Spinal cord (tissue), 10 donors: ENCODE data around the gene NR1H2. TPM values are rescaled to one million over a fixed set of nuclear protein-coding genes. Genes with fewer than 3 reads are reported as not detected.

Experiments
- DNase-seq, 6 donors: peaks; one replicate each; pipeline versions ENCODE4 v3.0.0 to v3.0.0-alpha.2; 2013 to 2015; ENCODE audit warnings: low spot score in 6 of 6, low read depth in 4 of 6
- H3K27ac ChIP-seq: one replicate; pipeline ENCODE4 v1.5.1; 2013; ENCODE audit warnings: low read depth, low read length, control low read depth
- H3K27me3 ChIP-seq: one replicate; pipeline ENCODE4 v1.6.1; 2013; ENCODE audit warnings: low read length; ENCODE audit not compliant: control insufficient read depth, insufficient read depth
- H3K36me3 ChIP-seq: one replicate; pipeline ENCODE4 v1.6.1; 2013; ENCODE audit warnings: low read length; ENCODE audit not compliant: control insufficient read depth, insufficient read depth
- H3K4me1 ChIP-seq: one replicate; pipeline ENCODE4 v1.6.1; 2013; ENCODE audit warnings: low read length; ENCODE audit not compliant: control insufficient read depth, insufficient read depth
- H3K4me3 ChIP-seq: one replicate; pipeline ENCODE4 v1.5.1; 2013; ENCODE audit warnings: low read depth, low read length, control low read depth
- H3K9me3 ChIP-seq: one replicate; pipeline ENCODE4 v1.6.1; 2013; ENCODE audit warnings: low read length; ENCODE audit not compliant: control insufficient read depth, insufficient read depth
- WGBS: methylation state at CpG from one replicate; pipeline ENCODE4 v1.1.5; 2013; ENCODE audit warnings: missing lambda C conversion rate; ENCODE audit not compliant: insufficient coverage; 5-methylcytosine and 5-hydroxymethylcytosine counted together
- polyA plus RNA-seq, 2 donors: library from polyadenylated mRNA; unstranded; fragments of 120-200 nt; gene quantifications; one replicate each; pipeline ENCODE4 v1.2.1, GENCODE V29; 2013; ENCODE audit not compliant: insufficient read length in 2 of 2
- total RNA-seq, 2 donors: library from RNA; depleted of rRNA in 1 of 2; stranded (reverse); fragments of 120-200 nt in 1 of 2; fragments of >200 nt in 1 of 2; gene quantifications; one replicate each; pipeline versions ENCODE4 v1.2.3 to v1.2.4, GENCODE V29; 2013 to 2014
- donor health status: healthy.

The NR1H2 gene
- total and polyA plus RNA-seq, 4 donors, result 24.4 to 45.2 (median 36.7) TPM

DNA sequence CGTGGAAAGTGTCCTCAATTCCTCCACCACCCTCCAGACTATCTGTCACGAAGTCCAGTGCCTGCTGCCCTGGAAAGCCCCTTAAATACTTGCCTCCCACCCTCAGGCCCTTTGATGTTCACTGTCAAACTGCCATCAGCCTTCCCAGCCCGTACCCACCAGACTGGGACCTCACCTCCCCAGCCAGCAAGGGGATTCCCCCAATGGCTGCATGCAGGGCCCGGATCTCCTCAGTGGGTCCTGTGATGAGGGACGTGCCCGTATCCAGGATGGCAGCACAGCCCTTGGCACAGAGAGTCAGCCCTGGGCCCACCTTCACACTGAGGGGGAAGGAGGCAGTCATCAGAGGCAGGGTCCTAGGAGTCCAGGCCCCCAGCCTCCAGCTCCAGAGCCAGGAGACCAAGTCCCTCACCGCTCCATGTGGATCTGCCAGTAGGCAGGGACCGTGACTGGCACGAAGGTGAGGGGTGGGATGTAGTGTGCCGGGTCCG, 16.9 kb upstream of the NR1H2 start:
- Histone ChIP-seq H3K9me3 (no peaks in the 10 kb centered on the region), H3K27me3 (no peaks in the 10 kb centered on the region), H3K27ac (no peak overlapping the region), H3K36me3 (no peaks in the 10 kb centered on the region), H3K4me3 (no peak overlapping the region), H3K4me1 (peaks cover 32% of the 10 kb centered on the region)
- no peak for DNase-seq
- WGBS, result 93% methylated on average over 9 of the region's 11 CpGs

DNA sequence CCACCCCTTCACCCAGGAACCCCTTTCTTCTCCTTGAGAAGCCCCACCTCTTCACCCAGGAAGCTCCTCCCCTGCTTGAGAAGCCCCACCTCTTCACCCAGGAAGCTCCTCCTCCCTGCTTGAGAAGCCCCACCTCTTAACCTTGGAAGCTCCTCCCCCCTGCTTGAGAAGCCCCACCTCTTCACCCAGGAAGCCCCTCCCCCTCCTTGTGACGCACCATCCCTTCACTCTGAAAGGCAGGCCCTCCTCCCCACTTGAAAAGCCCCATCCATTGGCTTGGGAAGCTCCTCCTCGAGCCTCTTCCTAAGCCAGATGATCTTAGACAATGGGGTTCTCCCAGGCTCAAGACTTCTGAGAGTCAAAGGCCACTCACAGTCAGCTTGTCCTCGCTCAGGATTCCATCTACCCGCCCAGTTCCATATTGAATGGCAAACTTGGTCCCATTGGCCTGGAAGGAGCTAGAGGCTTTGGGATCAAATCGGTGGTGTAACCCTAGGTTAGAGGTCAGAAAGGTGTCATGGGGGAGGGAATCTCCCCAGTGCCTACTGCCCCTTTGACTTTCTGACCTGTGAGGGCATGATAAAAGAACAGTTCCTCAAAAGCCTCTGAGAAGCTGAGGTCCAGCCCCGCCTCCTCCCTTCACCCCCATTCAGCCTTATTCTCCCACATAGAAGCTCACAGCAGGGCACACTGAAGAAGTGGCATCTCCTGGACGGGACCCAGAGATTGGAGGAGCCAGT, 14.8 kb upstream of the NR1H2 start:
- 57% methylated on average over 2 of the region's 7 CpGs for WGBS
- Histone ChIP-seq H3K27ac (no peak overlapping the region), H3K4me1 (peaks cover 32% of the 10 kb centered on the region), H3K36me3 (no peaks in the 10 kb centered on the region), H3K9me3 (no peaks in the 10 kb centered on the region), H3K4me3 (no peak overlapping the region), H3K27me3 (no peaks in the 10 kb centered on the region)
- DNase-seq, result no peak

DNA sequence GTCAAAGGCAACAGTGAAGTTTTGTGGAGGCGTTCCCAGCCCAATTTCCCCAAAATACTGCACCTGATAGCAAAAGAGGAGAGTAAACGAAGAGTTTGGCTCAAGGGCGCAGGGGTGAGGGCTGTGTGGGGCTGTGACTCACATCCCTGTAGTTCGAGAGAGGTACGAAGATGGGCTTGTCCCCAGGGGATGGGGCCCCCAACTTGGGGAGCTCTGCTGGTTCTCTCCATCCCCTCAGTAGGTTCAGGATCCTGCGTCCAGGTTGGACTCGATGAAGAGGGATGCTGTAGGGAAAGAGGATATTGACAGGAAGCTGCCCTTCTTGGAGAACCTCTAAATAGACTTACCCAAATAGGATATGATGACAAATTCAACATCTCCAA, 14.2 kb upstream of the NR1H2 start:
- H3K9me3 ChIP-seq, result no peaks in the 10 kb centered on the region
- no peak overlapping the region for H3K27ac ChIP-seq
- H3K4me3 ChIP-seq, result no peak overlapping the region
- peaks cover 28% of the 10 kb centered on the region for H3K4me1 ChIP-seq
- H3K27me3 ChIP-seq, result no peaks in the 10 kb centered on the region
- DNase-seq, result no peak
- no peaks in the 10 kb centered on the region for H3K36me3 ChIP-seq
- 100% methylated on average over 4 of the region's 7 CpGs for WGBS

DNA sequence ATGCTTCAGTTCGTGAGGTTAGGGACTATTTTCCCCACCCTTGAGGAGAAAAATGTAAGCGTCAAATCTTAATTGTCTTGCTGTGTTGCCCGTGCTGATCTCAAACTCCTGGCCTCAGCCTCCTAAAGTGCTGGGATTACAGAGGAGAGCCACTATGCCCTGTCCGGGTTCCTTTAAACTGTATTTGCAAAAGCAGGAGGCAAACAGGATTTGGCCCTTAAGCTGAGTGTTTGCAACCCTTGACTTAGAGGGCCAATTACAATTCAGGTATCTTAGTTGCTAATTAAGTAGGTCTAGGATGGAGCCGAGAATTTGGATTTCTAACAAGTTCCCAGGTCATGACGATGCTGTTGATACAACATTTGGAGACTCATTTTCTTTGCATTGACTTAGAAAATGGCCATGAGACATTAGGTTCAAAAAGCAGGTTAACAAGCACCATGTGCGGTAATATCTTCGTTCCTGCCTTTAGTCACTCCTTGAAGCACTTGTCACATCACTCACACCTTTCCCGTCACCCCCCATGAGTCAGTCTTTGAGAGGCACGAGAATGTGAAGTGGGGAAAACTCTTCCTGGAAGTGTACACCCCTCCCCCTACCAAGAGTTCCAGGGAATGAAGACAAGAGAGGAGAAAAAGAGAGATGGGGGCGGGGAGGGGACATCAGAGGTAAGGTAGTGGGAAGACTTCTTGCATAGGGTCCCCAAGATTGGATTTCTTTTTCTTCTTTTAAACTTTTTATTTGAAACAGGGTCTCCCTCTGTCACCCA, 13.4 kb upstream of the NR1H2 start:
- no peak for DNase-seq
- H3K27me3 ChIP-seq, result no peaks in the 10 kb centered on the region
- H3K4me1 ChIP-seq, result peaks cover 19% of the 10 kb centered on the region
- H3K9me3 ChIP-seq, result no peaks in the 10 kb centered on the region
- no peak overlapping the region for H3K4me3 ChIP-seq
- 83% methylated on average over 7 of the region's 11 CpGs for WGBS
- no peaks in the 10 kb centered on the region for H3K36me3 ChIP-seq
- no peak overlapping the region for H3K27ac ChIP-seq

DNA sequence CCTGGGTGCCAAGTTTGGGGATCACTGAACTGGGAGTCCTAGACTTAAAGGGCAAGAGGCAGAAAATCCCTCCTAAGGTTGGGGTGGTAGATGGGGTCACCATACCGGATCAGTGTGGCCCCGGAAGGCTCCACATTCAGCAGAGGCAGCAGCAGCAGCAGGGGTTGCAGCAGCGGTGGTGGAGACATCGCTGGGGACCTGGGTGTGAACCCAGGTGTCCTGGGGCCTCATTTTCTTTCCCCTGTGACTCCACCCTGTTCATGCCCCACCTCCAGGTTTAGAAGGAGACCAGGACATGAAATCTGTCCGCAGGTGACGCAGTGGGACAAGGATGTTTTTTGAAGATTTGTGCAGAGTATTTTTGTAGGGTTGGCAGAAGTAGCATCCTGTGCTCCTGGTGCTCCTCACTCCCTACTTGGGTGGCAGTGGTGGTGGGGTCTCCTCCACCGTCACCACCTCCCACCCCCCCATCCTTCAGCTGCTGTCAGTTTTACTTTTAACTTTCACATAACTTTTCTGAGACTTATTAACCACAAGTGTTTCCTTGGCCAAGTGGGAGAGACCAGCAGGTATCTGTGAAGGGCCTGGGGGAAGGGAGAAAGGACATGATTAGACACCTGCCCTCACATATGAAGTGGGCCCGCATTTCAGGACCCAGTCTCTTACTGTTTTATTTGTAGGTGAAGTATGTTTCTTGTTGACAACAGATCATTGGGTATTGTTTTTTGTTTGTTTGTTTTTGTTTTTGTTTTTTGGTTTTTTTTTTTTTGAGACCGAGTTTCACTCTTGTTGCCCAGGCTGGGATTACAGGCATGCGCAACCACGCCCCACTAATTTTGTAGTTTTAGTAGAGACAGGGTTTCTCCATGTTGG, 10.6 kb upstream of the NR1H2 start, which contains the start of gene NAPSA:
NAPSA (minus strand) TSS at position 206 of the 873 bp plus-strand sequence; CDS start at position 188, 18 bp downstream.
- no peaks in the 10 kb centered on the region for H3K36me3 ChIP-seq
- no peaks in the 10 kb centered on the region for H3K9me3 ChIP-seq
- no peak for DNase-seq
- no peak within 1 kb of the TSS for H3K27ac ChIP-seq
- H3K4me1 ChIP-seq, result peaks cover 15% of the 10 kb centered on the region
- no peak within 1 kb of the TSS for H3K4me3 ChIP-seq
- no peaks in the 10 kb centered on the region for H3K27me3 ChIP-seq
- 90% methylated on average over 7 of the region's 11 CpGs for WGBS

DNA sequence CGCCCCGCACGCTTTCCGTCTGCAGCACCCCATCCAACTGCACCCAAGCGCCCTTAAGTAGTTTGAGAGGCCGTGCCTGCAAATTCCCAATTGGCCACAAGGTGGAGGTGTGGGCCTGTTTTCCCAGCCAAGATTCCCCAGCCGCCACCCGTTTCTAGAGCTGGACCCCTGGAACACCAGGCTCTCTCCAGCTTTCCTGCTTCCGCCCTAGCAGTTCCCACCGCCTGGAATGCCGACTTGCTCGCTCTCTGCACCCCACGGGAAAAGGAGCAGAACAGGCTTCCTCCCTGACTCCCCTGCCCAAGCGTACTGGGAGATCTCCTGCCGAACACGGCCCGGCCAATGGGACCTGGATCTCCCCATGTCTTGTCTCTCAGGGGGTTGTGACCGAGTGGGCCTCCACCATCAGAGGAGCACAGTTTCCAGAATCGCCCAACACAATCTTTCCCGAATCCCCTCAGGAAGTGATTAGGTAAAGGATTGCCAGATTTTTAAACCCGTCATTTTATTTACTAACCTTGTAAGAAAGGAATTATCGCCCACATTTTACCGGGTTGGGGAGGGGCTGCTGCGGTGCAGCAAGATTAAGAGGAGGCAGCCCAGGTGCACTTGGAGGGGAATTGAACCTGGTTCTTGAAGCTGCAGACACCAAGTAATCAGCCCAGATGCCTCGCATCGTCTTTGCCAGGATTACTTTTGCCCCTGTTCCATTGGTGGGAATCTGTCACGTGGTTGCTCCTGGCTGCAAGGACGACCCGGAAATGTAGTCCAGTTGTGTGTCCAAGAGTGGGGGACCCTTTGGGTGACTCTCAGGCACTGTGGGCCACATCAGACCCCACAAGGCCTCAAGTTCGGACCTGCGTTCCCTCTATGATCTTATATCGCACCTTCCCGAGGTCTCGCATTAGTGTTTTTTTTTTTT, 7.3 kb upstream of the NR1H2 start:
- peak; percentile 68 to 97 (median 84) for DNase-seq
- Histone ChIP-seq H3K27ac (peak overlapping the region; percentile 88), H3K27me3 (no peaks in the 10 kb centered on the region), H3K4me3 (peak overlapping the region; percentile 83), H3K36me3 (no peaks in the 10 kb centered on the region), H3K4me1 (peaks cover 15% of the 10 kb centered on the region), H3K9me3 (no peaks in the 10 kb centered on the region)
- WGBS, result 2% methylated on average over 22 of the region's 34 CpGs

DNA sequence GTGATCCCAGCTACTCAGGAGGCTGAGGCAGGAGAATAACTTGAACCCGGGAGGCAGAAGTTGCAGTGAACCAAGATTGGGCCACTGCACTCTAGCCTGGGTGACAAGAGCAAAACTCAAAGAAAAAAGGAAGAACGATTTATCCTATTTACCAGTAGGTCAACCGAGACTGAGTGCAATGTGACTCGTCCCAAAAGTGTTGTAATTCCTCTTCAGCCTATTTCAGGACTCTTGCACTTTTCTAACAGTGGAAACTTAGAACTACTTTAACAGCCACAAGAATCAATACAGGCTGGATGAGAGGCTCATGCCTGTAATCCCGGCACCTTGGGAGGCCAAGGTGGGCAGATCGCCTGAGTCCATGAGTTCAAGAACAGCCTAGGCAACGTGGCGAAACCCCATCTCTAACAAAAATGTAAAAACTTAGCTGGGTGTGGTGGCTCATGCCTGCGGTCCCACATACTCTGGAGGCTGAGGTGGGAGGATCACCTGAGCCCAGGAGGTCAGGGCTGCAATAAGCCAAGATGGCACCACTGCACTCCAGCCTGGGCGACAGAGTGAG, 4.3 kb upstream of the NR1H2 start:
- 91% methylated on average over 4 of the region's 10 CpGs for WGBS
- H3K9me3 ChIP-seq, result no peaks in the 10 kb centered on the region
- no peaks in the 10 kb centered on the region for H3K27me3 ChIP-seq
- H3K36me3 ChIP-seq, result no peaks in the 10 kb centered on the region
- DNase-seq, result no peak
- peaks cover 22% of the 10 kb centered on the region for H3K4me1 ChIP-seq
- no peak overlapping the region for H3K27ac ChIP-seq
- H3K4me3 ChIP-seq, result no peak overlapping the region

DNA sequence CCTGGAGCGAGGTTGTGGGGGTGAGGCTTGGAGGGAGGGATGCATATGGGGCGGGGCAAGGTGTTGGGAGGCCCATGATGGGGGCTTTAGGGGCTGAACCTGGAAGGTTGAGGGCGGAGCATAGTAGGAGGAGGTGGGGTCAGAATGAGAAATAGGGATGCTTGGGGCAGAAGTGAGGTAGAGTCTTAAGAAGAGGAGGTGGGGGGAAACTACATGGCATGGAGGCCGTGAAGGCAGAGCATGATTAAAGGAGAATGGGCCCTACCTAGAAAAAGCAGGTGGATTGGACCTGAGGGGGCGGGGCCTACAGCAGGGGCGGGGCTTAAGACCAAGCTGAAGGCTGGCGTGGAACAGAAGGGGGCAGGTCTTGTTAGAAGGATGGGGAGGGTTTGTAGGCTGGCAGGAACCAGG, 799 bp downstream of the NR1H2 start:
- Histone ChIP-seq H3K27ac (no peak overlapping the region), H3K9me3 (no peaks in the 10 kb centered on the region), H3K4me3 (no peak overlapping the region), H3K4me1 (peaks cover 29% of the 10 kb centered on the region), H3K27me3 (no peaks in the 10 kb centered on the region), H3K36me3 (peaks cover 48% of the 10 kb centered on the region)
- DNase-seq, result no peak
- WGBS, result 32% methylated on average over 7 of the region's 7 CpGs
